SK-N-SH treated with all-trans-retinoic acid at 6 μM for 48 hours (cell line): ENCODE results near the gene ATP2C1.

Source experiments
- ARNTL ChIP-seq: fragments of 450-650 bp; formaldehyde crosslinking; IDR thresholded peaks from 2 replicates; pipeline ENCODE4 v1.5.0; 2020; ENCODE audit warnings: low read depth, mild to moderate bottlenecking, moderate library complexity, borderline replicate concordance
- BACH2 ChIP-seq: fragments of 250-450 bp; sonication (Bioruptor Pico); IDR thresholded peaks from 2 replicates; pipeline ENCODE4 v1.9.0; 2021; ENCODE audit warnings: mild to moderate bottlenecking, borderline replicate concordance
- CSDC2 ChIP-seq: fragments of 250-450 bp; sonication (Bioruptor Pico); IDR thresholded peaks from 2 replicates; pipeline ENCODE4 v1.5.0; 2020; ENCODE audit warnings: mild to moderate bottlenecking, moderate library complexity
- ESRRG ChIP-seq: fragments of 250-450 bp; sonication (Bioruptor Pico); IDR thresholded peaks from 2 replicates; pipeline ENCODE4 v1.6.1; 2021; ENCODE audit warnings: mild to moderate bottlenecking
- GLIS3 ChIP-seq: fragments of 250-450 bp; sonication (Bioruptor Pico); IDR thresholded peaks from 2 replicates; pipeline ENCODE4 v1.5.0; 2020; ENCODE audit warnings: mild to moderate bottlenecking, moderate library complexity
- OSR1 ChIP-seq: fragments of 250-450 bp; sonication (Bioruptor Pico); IDR thresholded peaks from 2 replicates; pipeline ENCODE4 v1.8.0; 2022; ENCODE audit warnings: moderate library complexity, mild to moderate bottlenecking, inconsistent platforms
- PPARA ChIP-seq: fragments of 250-450 bp; sonication (Bioruptor Pico); IDR thresholded peaks from 2 replicates; pipeline ENCODE4 v1.5.0; 2020; ENCODE audit warnings: mild to moderate bottlenecking, borderline replicate concordance
- RARB ChIP-seq: fragments of 250-450 bp; sonication (Bioruptor Pico); IDR thresholded peaks from 2 replicates; pipeline ENCODE4 v1.8.0; 2021; ENCODE audit warnings: mild to moderate bottlenecking, moderate library complexity
- ZFP3 ChIP-seq: fragments of 250-450 bp; sonication (Bioruptor Pico); IDR thresholded peaks from 2 replicates; pipeline ENCODE4 v1.5.0; 2020; ENCODE audit warnings: mild to moderate bottlenecking, moderate library complexity
- ZFP30 ChIP-seq: fragments of 450-650 bp; formaldehyde crosslinking; IDR thresholded peaks from 2 replicates; pipeline ENCODE4 v1.5.0; 2022; ENCODE audit warnings: mild to moderate bottlenecking, moderate library complexity
- ZNF565 ChIP-seq: fragments of 450-650 bp; formaldehyde crosslinking; conservative IDR thresholded peaks from 2 replicates; pipeline ENCODE4 v1.5.0; 2020; ENCODE audit warnings: low read depth, mild to moderate bottlenecking, moderate library complexity
- ZNF70 ChIP-seq: fragments of 450-650 bp; formaldehyde crosslinking; IDR thresholded peaks from 2 replicates; pipeline ENCODE4 v1.5.0; 2020; ENCODE audit warnings: mild to moderate bottlenecking, moderate library complexity
- TF ChIP-seq, protein P1 (sequence below): fragments of 250-450 bp; sonication (Bioruptor Pico); IDR thresholded peaks from 2 replicates; pipeline ENCODE4 v1.8.0; 2020; ENCODE audit warnings: mild to moderate bottlenecking, moderate library complexity, borderline replicate concordance

DNA sequence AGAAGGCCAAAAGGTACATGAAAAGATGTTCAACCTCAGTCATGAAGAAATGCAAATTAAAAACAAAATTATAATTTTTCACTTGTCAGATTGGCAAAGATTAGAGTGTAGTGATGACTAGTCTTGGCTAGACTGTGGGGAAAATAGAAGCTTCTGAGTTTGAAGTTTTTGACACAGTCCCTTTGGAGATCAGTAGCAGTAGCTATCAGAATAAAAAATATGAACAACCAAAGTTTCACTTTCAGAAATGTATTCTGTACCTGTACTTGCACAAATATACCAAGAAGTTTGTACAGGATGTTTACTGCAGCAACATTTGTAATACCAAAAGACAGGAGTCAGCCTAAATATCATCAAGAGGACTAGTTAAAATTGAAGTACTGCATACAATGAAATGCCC lies 14.1 kb downstream of the ATP2C1 start:
- TF ChIP-seq OSR1, result no peak
- no peak for TF ChIP-seq ARNTL (CRISPR knock-in tag)
- TF ChIP-seq ZFP30, result no peak
- TF ChIP-seq GLIS3 (CRISPR knock-in tag), result no peak
- TF ChIP-seq ZNF70 (CRISPR knock-in tag), result no peak
- TF ChIP-seq ZNF565 (CRISPR knock-in tag), result no peak
- no peak for TF ChIP-seq BACH2 (CRISPR knock-in tag)
- TF ChIP-seq ZFP3, result no peak
- TF ChIP-seq, protein P1, sequence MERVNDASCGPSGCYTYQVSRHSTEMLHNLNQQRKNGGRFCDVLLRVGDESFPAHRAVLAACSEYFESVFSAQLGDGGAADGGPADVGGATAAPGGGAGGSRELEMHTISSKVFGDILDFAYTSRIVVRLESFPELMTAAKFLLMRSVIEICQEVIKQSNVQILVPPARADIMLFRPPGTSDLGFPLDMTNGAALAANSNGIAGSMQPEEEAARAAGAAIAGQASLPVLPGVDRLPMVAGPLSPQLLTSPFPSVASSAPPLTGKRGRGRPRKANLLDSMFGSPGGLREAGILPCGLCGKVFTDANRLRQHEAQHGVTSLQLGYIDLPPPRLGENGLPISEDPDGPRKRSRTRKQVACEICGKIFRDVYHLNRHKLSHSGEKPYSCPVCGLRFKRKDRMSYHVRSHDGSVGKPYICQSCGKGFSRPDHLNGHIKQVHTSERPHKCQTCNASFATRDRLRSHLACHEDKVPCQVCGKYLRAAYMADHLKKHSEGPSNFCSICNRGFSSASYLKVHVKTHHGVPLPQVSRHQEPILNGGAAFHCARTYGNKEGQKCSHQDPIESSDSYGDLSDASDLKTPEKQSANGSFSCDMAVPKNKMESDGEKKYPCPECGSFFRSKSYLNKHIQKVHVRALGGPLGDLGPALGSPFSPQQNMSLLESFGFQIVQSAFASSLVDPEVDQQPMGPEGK (CRISPR knock-in tag), result no peak
- TF ChIP-seq CSDC2 (CRISPR knock-in tag), result no peak
- TF ChIP-seq PPARA (CRISPR knock-in tag), result no peak
- no peak for TF ChIP-seq RARB (CRISPR knock-in tag)
- TF ChIP-seq ESRRG, result no peak
